GM18867 (cell line): Measurements from ENCODE around the gene HTRA1.

ENCODE experiments used
- ATAC-seq: cut with Tn5 transposase; IDR thresholded peaks from one replicate; pipeline ENCODE4 v1.9.1; 2021; ENCODE audit warnings: mild to moderate bottlenecking, moderate library complexity; ENCODE audit not compliant: unreplicated experiment

HTRA1 gene

DNA sequence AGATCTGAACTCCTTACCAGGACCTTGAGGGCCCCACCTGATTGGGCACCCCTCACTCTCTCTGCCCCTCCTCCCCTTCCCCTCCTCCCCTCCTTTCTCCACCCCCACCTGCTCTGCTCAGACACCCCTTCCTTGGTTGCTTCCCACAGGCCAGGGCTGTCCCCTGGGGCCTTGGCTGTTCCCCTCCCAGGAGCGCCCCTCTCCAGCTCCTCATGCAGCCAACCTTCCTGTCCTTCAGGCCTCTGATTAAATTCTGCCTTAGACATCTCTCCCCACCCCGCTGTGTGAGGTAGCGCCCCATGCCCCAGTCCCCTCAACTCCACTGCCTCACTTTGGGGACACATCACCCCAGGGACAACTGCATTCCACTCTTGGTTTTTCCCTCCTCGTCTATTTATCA, 32.4 kb downstream of the HTRA1 start:
- no peak for ATAC-seq

DNA sequence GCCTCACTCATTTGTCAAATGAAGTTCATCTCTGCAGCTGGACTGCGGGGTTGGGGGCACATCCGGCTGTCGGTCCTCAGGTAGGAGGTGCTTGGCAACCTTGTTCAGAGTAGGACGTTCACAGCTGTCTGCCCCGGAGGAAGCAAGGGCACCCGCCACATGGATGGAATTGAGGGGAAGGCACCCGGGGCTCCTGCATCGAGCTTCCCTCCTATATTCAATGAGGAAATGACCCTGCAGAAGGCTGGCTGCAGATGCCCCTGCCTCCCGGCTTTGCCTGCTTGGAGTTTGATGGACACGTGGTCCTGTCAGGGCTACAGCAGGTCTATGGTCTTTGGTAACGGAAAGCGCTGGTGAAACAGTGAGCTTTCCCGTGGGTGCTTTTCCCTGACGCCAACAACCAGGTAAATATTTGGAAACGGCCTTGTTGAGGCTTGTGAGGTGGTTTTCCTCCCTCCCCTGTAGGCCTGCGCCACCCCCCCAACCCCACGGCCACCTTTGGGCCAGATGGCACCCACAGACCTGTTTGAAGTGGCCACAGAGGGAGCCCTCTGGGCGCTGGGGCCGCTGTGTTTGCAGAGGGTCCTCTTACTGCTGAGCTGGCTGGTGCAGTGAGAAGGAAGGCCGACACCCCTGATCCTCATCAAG, 32.9 kb downstream of the HTRA1 start:
- ATAC-seq: no peak

DNA sequence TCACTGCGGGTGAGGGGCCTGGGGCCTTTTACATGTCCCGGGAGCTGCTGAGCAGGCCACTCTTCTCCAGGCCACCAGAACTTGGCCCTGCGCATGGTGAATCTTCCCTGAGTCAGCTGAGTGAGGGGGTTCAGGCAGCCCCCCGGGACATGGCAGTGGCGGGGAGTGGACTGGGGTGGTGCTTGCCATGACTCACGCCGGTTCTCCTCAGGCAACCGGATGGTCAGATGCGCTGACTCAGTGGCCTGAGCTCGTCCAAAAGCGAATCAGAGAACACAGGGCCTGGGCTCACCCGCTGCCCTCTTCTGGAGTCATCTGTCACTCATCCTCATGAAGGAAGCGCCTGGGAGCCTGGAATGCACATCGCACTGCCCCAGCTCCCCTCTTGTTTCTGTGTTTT, 33.5 kb downstream of the HTRA1 start:
- no peak for ATAC-seq

DNA sequence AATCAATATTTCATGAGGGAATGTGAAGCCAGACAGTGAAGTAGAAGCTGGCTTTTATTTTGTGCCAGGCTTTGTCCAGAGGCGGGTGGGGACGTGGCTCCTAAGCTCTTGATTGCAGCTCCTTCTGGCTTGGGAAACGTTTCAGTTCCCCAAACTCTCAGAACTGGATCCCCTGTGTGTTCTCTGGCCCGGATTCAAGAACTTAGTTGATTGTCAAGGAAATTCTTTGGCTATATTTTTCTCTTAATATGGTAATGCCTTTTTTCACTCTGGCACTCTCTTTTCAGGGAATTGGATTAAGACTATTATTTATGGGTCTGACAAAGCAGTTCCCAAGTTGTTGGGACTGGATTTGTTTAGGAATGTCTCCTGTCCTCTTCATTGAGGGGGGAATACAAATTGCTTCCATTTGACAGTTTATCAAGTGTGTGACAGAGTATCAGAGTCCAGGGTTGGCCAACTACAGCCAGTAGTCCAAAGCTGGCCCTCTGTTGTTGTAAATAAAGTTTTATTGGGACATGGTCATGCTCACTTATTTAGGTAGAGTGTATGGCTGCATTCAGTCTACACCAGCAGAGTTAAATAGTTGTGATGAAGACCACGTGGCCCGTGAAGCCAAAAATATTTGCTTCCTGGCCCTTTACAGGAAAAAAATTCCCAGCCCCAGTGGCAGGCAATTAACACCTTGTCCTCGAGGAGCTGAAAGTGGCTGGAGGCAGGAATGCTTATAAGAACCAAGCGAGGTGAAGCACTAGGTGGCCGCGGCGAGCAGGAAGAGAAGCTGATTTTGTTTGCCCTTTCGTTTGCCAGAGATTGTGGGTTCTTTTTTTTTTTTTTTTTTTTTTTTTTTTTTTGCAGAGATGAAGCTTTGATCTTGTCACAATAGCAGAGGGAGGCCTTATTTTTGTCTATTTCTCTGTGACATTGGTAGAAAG, 34.3 kb downstream of the HTRA1 start:
- no peak for ATAC-seq

DNA sequence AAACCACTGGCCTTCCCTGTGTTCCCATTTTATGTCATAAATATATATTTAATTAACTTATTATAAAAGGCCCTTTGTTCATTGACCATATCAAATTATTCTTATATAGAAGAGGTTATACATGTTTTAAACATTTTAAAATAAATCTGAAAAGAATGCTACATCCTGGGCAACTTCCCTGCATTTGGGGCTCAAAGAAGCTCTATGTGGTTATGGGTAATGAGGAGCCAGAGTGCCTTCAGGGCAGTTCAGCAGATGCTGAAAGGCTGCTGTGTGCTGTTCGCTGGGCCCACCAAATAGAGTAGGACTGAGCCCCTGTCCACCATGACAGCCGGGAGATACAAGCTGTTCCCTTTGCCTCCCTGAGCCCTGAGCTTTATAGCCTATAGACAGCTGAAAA, 35.9 kb downstream of the HTRA1 start:
- no peak for ATAC-seq

DNA sequence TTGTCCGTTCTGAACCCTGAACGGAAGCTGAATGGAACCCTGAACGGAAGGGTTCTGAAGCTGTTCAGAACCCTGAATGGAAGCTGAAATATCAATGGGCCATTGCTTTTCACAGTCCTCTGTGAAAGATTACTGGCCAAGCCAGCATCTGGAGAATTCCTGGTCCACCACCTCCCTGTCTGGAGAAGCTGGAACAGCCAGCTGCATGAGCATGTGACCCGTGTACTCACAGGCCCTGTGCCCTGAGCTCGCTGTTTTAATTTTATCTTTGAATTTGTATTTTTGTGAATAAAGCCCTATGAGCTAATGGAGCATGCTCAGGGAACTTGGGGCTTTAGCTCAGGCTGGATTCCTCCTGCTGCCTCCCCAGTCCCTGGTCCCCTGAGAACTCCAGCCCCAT, 37.2 kb downstream of the HTRA1 start:
- no peak for ATAC-seq

DNA sequence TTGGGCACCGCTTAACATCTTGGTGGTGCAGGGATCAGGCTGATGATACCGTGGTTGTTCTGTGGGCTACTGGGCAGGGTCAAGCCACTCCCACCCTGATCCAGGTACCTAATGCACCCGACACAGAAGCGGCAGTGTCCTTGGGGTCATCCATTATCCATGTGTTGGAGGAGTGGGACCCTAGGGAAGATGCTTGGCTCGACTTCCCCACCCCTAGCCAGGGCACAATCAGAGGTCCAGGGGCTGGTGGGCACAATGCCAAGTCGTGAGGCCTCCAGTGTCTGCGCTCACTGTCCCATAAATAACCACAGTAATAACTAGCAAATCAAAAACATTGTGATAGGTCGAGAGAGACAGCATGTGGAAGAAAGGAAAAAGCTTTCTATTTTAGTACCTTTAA, 37.7 kb downstream of the HTRA1 start:
- no peak for ATAC-seq

DNA sequence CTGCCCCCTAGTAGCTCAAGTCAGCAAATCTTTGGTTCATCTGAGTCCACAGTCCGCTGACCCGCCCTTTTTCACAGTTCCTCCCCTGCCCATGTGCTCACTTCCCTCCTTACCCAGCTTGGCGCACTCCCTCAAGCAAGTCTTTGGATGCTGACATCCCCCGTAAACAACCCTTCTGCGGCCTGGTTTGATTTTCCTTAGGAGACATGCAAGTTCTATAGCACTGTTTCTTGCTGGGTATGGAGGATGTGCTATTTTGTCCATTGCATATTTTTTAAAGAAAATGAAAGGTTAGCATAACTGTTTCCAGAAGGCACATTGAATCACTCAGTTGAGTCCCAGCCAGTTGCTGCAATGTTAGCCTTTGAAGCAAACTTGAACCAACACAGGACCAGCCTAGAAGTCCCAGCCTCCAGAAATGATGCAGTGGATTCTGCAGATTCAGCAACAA, 38.2 kb downstream of the HTRA1 start:
- ATAC-seq: no peak

DNA sequence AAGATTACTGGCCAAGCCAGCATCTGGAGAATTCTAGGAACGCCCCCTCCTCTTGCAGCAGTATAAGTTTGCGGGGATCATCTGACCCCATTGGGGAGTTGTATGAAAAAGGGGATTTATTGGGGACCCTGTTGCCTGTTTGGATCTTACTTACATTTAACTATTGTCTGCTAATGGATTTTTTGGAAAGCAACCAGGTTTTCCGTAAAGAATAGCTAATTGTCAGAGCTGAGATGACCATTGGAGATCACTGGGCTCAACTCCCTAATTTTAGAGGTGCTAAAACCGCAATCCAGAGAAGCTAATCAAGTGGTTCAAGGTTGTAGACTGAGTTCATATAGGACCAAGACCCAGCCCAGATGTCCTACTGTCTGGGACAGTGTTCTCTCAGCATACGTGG, 38.8 kb downstream of the HTRA1 start:
- ATAC-seq: no peak

DNA sequence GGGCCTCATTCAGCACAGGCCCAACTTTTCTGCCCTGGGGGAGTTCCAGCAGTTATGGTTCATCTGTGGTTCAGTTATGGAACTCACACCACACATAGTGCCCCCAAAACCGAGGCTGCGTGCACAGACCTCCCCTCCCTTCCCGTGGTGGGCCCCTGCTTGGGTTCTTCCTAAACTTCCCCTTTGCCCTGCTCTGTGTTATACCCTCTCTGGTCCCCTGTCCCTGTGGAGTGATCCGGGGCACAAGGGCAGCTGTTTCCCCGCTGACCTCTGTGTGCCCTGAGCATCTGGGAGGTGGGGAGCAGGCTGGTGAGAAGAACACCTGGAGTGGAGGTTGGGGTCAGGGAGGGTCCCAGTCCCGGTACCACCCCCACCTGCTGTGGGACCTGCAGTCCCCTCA, 39.4 kb downstream of the HTRA1 start:
- ATAC-seq: no peak

DNA sequence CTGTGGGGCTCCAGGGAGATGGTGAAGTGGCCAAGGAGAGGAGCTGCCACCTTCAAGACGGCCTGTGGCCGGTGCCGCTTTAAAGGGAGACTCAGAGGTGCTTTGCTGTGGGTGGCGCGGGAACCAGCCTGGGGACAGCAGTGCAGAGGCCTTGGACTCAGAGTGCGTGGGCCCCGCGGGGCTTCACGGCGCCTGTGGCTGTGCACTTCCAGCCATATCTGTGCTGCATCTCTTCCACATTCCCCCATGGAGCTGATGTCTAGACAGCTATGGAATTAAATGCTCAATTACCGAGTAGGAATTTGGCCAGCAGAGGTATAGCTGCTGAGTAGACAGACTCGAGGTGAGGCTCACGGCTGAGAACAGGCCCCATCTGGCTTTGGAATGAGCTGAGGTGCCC, 41.7 kb downstream of the HTRA1 start:
- ATAC-seq: no peak

DNA sequence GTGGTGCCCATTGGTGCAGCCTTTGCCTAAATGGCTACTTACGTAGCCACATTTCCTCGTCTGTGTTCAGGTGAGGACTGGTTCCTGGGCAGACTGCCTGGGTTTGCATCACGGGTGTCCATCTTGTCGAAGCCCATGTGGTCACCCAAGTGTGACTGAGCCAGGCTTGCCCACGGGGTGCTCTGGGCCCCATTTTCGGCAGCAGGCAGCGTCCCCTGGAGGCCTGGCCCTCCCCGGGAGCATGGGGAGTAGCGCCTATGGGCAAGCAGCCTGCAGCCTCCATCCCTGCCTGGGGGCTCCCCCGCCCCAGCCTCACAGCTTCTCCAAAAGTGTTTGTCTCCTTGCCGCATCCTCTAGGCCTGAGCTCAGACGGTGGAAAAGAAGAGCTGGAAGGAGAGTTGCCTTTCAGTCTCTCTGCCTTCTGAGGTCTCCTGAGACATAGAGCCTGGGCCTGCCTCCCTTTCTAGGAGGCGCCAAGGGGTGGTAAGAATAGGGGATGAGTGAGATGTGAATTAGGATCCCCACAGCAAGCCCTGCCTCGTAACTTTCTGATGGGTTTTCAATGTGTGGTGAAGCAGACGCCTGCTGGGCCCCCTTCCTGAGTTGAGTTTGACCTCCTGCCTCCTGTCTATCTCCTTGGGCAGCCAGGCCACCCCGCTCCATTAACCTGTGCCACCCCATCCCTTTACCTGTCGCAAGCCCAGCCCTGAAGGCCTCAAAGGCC, 42.7 kb downstream of the HTRA1 start:
- ATAC-seq: no peak

DNA sequence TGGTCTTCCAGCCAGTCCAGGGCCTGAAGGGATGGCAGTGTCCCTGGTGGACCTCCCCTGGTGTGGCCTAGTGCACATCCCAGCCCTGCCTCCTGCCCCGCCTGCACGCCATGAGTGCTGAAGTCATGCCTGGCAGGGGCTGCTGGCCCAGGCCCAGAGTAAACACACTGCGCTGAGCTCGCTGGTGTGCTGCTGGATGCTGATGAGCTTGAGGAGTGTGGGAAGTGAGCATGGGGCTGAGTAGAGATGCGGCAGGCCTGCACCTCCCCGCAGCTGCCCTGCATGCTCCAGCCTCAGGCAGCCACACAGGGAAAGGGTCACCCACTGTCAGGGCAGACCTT, 43.2 kb downstream of the HTRA1 start:
- ATAC-seq: no peak

DNA sequence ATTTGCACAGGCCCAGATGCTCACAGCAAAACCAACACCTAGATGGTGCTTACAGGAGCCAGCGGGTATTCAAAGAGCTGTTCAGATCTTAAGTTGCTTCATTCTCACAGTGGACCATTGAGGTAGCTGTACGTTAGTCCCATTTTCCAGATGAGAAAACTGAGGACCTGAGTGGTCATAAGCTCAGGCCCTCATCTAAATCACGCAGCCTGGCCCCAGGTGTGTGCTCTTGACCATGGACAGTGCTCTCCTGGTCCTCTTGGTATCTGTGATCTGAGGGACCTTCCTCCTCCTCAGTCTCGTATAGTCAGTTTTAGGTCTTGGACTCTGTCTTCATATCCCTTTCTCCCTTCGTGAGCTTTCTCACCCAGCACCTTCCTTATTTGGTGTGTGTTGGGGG, 43.7 kb downstream of the HTRA1 start:
- no peak for ATAC-seq

DNA sequence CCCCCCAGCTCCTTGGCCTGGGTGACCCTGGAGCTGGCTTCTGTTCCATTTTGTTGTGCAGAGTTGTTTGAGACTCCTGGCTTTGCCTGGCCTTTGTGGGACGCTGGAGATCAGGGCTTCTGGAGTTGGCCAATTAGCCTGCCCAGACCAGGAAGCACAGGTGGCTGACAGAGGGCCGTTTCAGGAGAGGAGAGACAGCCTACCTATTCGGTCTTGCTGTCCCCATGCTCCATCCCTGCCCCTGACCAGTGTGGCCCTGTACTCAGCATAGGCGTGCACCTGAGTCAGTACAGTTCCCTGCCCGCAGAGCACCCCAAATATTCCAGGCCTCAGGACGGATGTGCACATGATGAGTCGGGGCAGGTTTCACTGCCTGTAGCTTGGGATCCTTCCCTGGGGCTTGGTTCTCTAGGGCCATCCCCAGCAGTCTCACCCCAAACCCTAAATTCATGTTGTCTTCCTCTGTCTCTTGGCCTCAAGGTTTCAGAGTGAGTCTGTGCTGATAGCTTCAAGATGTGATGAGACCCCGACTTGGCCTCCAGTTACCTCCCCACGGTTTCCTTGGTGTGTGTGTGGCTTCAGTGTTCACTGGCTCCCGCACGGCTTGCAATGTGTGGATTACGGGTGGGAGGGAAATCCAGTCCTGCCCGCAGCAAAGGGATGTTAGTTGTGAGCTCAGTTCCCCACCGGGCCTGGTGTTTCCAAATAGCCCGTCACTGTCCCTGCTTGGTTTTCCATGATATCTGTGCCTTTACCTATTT, 44.7 kb downstream of the HTRA1 start:
- ATAC-seq: no peak

DNA sequence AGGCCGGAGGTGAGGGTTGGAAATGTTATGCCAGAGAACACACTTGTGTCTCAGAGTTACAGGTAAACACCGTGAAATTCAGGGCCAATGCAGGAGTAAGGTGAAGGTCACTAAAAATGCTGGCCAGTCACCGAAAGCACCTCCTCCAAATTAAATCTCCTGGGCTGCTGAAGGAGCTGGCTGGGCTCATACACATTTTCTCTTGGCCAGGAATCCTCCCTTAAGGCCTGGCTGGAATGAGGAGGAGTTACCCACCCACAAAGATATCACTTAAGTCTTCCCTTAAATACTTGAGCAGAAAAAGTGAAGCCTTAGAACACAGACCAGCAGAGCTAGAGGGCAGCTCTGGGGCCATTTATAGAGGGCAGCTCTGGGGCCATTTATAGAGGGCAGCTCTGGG, 46.3 kb downstream of the HTRA1 start:
- no peak for ATAC-seq

DNA sequence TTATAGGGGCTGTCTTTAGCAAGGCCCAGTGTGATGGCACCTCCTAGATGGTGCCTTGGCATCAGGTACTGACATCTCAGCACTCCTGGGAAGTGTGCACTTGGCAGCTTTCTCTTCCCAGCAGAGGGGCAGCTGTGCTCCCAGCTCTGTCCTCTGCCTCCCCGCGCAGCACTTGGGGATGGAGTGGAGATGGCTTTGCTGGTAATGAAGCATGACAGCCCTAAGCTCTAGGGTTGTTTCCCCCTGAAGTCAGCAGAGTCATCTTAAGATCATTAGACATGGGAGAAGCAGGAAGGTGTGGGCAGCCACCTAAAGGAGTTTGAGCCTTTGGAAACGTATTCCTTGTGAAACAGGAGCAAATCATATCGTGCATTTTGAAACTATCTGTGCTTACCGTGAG, 46.7 kb downstream of the HTRA1 start:
- ATAC-seq: no peak

DNA sequence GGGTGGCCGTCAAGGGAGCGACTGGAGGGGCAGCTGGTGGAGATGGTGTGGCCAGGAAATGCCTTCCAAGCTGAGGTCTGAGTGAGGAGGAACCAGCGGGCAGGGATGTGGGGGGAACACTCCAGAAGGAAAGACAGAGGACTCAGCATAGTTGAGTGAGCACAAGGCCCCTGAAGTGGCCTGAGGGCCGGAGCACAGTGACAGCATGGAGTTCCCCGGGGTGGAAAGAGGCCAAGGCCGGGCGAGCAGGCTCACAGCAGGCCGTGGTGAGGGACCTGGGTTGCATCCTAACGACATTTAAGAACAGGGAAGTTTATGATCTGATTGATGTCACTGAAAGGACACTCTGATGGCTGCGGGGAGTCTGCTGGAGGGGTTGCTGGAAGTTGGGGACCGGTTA, 48.0 kb downstream of the HTRA1 start:
- no peak for ATAC-seq

DNA sequence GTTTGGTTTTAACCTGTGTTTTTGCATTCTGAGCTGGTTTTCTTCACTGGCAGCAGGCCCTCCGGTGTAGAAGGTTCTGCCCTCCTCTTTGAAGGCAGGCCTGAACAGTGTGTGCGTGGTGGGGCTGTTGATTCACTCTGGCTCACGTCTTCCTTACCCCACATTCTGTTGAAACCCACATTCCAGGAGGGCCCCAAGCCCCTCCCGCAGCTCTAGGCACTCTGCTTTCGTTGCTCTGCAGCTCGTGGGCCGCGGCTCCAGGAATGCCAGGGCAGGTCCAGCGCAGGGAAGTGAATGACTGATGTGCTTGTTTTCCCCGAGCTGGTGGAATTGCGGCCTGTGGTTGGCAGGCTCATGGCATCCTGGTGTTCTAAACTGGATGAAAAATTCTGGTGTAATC, 49.0 kb downstream of the HTRA1 start:
- no peak for ATAC-seq

DNA sequence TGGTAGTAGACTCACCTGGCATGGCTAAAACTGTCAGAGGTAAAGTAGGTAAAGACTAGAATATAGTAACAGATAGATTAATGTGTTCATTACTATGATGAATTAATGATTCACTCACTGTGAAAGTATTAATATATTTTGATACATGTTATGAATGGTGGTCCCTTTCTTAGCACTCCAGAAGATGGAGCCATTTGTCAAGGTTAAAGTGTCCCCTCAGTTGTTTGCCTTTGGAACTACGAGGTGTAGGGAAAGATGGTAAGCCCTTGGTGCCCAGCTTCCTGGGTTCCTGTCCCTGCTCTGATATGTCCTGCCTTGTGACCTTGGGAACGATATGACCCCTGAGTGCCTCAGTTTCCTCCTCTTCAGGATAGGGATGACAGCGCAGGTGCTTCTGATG, 49.4 kb downstream of the HTRA1 start:
- ATAC-seq: no peak

DNA sequence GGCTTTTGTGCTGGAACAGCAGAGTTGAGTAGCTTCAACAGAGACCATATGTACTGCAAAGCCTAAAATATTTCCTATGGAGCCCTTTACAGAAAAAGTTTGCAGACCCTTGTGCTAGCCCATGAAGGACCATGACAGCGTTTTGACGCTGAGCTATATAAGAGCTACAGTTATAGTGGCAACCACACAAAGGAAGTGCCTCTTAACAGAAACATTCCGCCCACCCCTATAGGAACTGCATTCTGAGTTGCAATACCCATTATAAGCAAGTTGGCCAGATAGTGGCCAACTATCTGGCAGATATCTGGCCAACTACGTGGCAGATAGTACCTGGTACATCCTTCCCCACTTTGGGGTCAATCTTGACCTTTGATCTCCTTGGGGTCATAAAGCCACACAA, 51.7 kb downstream of the HTRA1 start:
- ATAC-seq: no peak
